HCT116 (cell line): ENCODE results near the gene WFDC1. TPM values are rescaled to one million over a fixed set of nuclear protein-coding genes. Genes with fewer than 3 reads are reported as not detected.

ENCODE experiments used
- ATAC-seq: fragments of 200-7000 bp; cut with Tn5 transposase; 2 replicates; pipeline ENCODE4 v1.9.1; 2020; ENCODE audit warnings: mild to moderate bottlenecking, moderate library complexity
- BruUV-seq: library from RNA; stranded (reverse); fragments of 400-500 nt; replicated peaks from 2 replicates; lab custom pipeline; 2021; lab: Mats Ljungman, UMichigan
- CTCF ChIA-PET: fragments of 300-600 bp; sonication (Branson Sonifier 250); formaldehyde crosslinking; loops from one replicate; lab custom pipeline; 2021; ENCODE audit warnings: antibody characterized with exemption; lab: Charles Lee
- POLR2A ChIA-PET: fragments of 300-600, 350-600 bp; sonication (Branson Sonifier 250); formaldehyde crosslinking; loops from one replicate; lab custom pipeline; 2021; ENCODE audit warnings: antibody characterized with exemption; lab: Charles Lee
- RAD21 ChIA-PET, 2 experiments: fragments of 300-600 bp; sonication (Branson Sonifier 250); formaldehyde crosslinking; loops; one replicate each; lab custom pipeline; 2023; ENCODE audit warnings: low total read pairs in 2 of 2; ENCODE audit not compliant: uncharacterized antibody in 2 of 2, unreplicated experiment in 2 of 2, low non-redundant PET in 1 of 2; lab: Charles Lee
- DNase-seq: peaks from one replicate; pipeline ENCODE4 v3.0.0-alpha.2; 2010; ENCODE audit warnings: low read depth, low spot score
- H2AFZ ChIP-seq: fragments of 200-600 bp; shearing (Covaris generic), sonication (generic); 2 replicates; pipeline ENCODE4 v1.6.1; 2017; ENCODE audit warnings: low read depth, mixed run types, mixed read lengths, antibody characterized with exemption, low read length; ENCODE audit not compliant: poor library complexity, severe bottlenecking
- H3K27ac ChIP-seq: 2 replicates; pipeline ENCODE4 v1.5.1; 2012; ENCODE audit warnings: low read depth, low read length
- H3K27me3 ChIP-seq: fragments of 200-600 bp; sonication (generic); 2 replicates; pipeline ENCODE4 v1.6.1; 2016; ENCODE audit warnings: mixed run types, low read length, mixed read lengths; ENCODE audit not compliant: insufficient read depth
- H3K36me3 ChIP-seq, 2 experiments: fragments of 200-500 bp in 1 of 2; fragments of 200-600 bp in 1 of 2; sonication (Bioruptor generic) in 1 of 2; sonication (generic) in 1 of 2; 2 replicates each; pipeline versions ENCODE4 v1.5.1 to v1.6.1; 2014 to 2016; ENCODE audit warnings: low read length in 2 of 2, inconsistent platforms in 1 of 2, mixed read lengths in 1 of 2, mixed run types in 1 of 2; ENCODE audit not compliant: insufficient read depth in 2 of 2, control insufficient read depth in 1 of 2
- H3K4me1 ChIP-seq, 2 experiments: fragments of 200-600 bp in 1 of 2; sonication (generic) in 1 of 2; 2 replicates each; pipeline versions ENCODE4 v1.5.1 to v1.6.1; 2012 to 2017; ENCODE audit warnings: low read length in 2 of 2, inconsistent platforms in 1 of 2, mild to moderate bottlenecking in 1 of 2, mixed read lengths in 1 of 2, mixed run types in 1 of 2, moderate library complexity in 1 of 2; ENCODE audit not compliant: insufficient read depth in 2 of 2, control insufficient read depth in 1 of 2
- H3K4me2 ChIP-seq: fragments of 200-600 bp; sonication (generic); 2 replicates; pipeline ENCODE4 v1.6.1; 2017; ENCODE audit warnings: mixed run types, low read length, mixed read lengths
- H3K4me3 ChIP-seq, 2 experiments: fragments of 200-600 bp in 1 of 2; sonication (generic) in 1 of 2; replicated peaks in 1 of 2; 2 replicates each; pipeline ENCODE4 v1.5.1; 2011 to 2016; ENCODE audit warnings: low read length in 2 of 2, control low read depth in 1 of 2, low read depth in 1 of 2, mild to moderate bottlenecking in 1 of 2, mixed read lengths in 1 of 2, mixed run types in 1 of 2
- H3K79me2 ChIP-seq: fragments of 200-600 bp; sonication (generic); 2 replicates; pipeline ENCODE4 v1.6.1; 2017; ENCODE audit warnings: mild to moderate bottlenecking, mixed run types, low read length, moderate library complexity, mixed read lengths; ENCODE audit not compliant: insufficient read depth
- H3K9ac ChIP-seq: fragments of 200-600 bp; sonication (generic); 2 replicates; pipeline ENCODE4 v1.6.1; 2016; ENCODE audit warnings: low read length, mixed read lengths
- H3K9me2 ChIP-seq: fragments of 200-600 bp; sonication (generic), shearing (Covaris generic); 2 replicates; pipeline ENCODE4 v1.6.1; 2017; ENCODE audit warnings: mixed run types, mild to moderate bottlenecking, moderate library complexity; ENCODE audit not compliant: insufficient read depth
- H3K9me3 ChIP-seq, 2 experiments: fragments of 200-500 bp in 1 of 2; fragments of 200-600 bp in 1 of 2; sonication (Bioruptor generic) in 1 of 2; sonication (generic) in 1 of 2; 2 replicates each; pipeline ENCODE4 v1.6.1; 2014 to 2017; ENCODE audit warnings: low read length in 2 of 2, mixed read lengths in 2 of 2, inconsistent platforms in 1 of 2, low read depth in 1 of 2, mild to moderate bottlenecking in 1 of 2, mixed run types in 1 of 2, moderate library complexity in 1 of 2; ENCODE audit not compliant: control insufficient read depth in 1 of 2, insufficient read depth in 1 of 2
- H4K20me1 ChIP-seq: fragments of 200-600 bp; sonication (generic), shearing (Covaris generic); 2 replicates; pipeline ENCODE4 v1.6.1; 2017; ENCODE audit warnings: mixed run types, mild to moderate bottlenecking, moderate library complexity; ENCODE audit not compliant: insufficient read depth
- CEBPB ChIP-seq: IDR thresholded peaks from 2 replicates; pipeline ENCODE4 v1.6.1; 2012; ENCODE audit warnings: low read depth
- FOSL1 ChIP-seq: IDR thresholded peaks from 2 replicates; pipeline ENCODE4 v1.6.1; 2012; ENCODE audit warnings: low read depth
- POLR2A ChIP-seq: IDR thresholded peaks from 2 replicates; pipeline ENCODE4 v1.7.0; 2011; ENCODE audit warnings: borderline replicate concordance; ENCODE audit not compliant: insufficient read depth, insufficient read length; ENCODE audit errors: extremely low read depth
- POLR2AphosphoS5 ChIP-seq: IDR thresholded peaks from 2 replicates; pipeline ENCODE4 v1.6.1; 2011; ENCODE audit warnings: mild to moderate bottlenecking, low read depth, low read length, moderate library complexity
- RAD21 ChIP-seq: IDR thresholded peaks from 2 replicates; pipeline ENCODE4 v1.6.1; 2012; ENCODE audit warnings: low read depth, mild to moderate bottlenecking
- SIN3A ChIP-seq: IDR thresholded peaks from 2 replicates; pipeline ENCODE4 v1.6.1; 2012; ENCODE audit warnings: low read depth
- TCF7L2 ChIP-seq: IDR thresholded peaks from 2 replicates; pipeline ENCODE4 v1.7.0; 2011; ENCODE audit warnings: borderline replicate concordance, inconsistent platforms; ENCODE audit not compliant: insufficient read depth, insufficient read length; ENCODE audit errors: extremely low read depth
- YY1 ChIP-seq: IDR thresholded peaks from 2 replicates; pipeline ENCODE4 v1.6.1; 2011; ENCODE audit warnings: low read length, low read depth, moderate library complexity, mild to moderate bottlenecking; ENCODE audit not compliant: insufficient replicate concordance; ENCODE audit errors: extremely low read depth
- ZFX ChIP-seq: fragments of 450-650 bp; IDR thresholded peaks from 2 replicates; pipeline ENCODE4 v1.6.1; 2017
- intact Hi-C: fragments of 100-400 bp; cut with micrococcal nuclease; formaldehyde crosslinking; loops from 2 replicates; pipeline ENCODE4 v1.10.0; 2022
- total RNA-seq: library from RNA; stranded (reverse); gene quantifications from one replicate; pipeline ENCODE4 v1.2.1, GENCODE V29; 2021; ENCODE audit not compliant: unreplicated experiment
- TF ChIP-seq, protein P1 (sequence below), 3 experiments: fragments of 200-600 bp in 1 of 3; sonication (generic) in 1 of 3; IDR thresholded peaks in 2 of 3; conservative IDR thresholded peaks in 1 of 3; 2 replicates each; pipeline ENCODE4 v1.5.1; 2012 to 2017; ENCODE audit warnings: low read depth in 2 of 3, low read length in 2 of 3, antibody characterized with exemption in 1 of 3, borderline replicate concordance in 1 of 3, control low read depth in 1 of 3, mild to moderate bottlenecking in 1 of 3, mixed read lengths in 1 of 3, mixed run types in 1 of 3, moderate library complexity in 1 of 3; ENCODE audit not compliant: insufficient read depth in 1 of 3
- TF ChIP-seq, protein P2 (sequence below): IDR thresholded peaks from 2 replicates; pipeline ENCODE4 v1.6.1; 2011; ENCODE audit warnings: mild to moderate bottlenecking, low read length, moderate library complexity; ENCODE audit not compliant: insufficient replicate concordance; ENCODE audit errors: extremely low read depth

WFDC1 gene
- total RNA-seq, 1 experiment from 2014 or later: 0.42 TPM

DNA sequence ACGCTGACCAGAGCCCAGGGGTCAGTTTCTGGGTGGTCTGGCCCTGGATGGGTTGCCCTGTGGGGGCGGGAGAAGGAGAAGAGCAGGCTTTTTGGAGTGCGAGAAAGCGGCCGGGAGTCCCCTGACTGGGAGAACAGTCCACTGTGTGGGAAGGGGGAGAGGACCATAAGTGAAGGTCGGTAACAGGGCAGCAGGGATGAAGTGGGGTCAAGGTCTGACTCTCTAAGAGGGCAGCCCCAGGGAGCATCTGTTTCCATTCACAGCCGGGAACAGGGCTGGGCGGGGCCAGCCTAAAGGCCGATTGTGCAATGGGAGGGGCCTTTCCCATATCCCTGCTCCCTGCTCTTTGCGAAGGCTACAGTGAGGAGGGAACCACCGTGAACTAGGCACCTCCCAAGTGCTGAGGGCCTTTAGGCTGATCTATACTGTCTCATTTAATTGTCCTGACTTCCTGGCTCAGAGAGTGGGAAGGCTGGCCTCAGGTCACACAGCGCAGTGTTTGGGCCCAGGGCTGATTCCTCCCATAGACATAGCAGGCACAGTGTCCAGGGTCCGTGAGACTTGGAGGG lies 10.4 kb upstream of the WFDC1 start:
- H3K4me3 ChIP-seq: no peak overlapping the region
- TF ChIP-seq YY1 (no peak), CEBPB (peak; percentile 26; the same call in 1 of the 2 replicates)
- TF ChIP-seq, protein P1, sequence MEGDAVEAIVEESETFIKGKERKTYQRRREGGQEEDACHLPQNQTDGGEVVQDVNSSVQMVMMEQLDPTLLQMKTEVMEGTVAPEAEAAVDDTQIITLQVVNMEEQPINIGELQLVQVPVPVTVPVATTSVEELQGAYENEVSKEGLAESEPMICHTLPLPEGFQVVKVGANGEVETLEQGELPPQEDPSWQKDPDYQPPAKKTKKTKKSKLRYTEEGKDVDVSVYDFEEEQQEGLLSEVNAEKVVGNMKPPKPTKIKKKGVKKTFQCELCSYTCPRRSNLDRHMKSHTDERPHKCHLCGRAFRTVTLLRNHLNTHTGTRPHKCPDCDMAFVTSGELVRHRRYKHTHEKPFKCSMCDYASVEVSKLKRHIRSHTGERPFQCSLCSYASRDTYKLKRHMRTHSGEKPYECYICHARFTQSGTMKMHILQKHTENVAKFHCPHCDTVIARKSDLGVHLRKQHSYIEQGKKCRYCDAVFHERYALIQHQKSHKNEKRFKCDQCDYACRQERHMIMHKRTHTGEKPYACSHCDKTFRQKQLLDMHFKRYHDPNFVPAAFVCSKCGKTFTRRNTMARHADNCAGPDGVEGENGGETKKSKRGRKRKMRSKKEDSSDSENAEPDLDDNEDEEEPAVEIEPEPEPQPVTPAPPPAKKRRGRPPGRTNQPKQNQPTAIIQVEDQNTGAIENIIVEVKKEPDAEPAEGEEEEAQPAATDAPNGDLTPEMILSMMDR (IDR thresholded peaks at IDR 0.05 in 2 of 3, conservative IDR thresholded peaks at IDR 0.05 in 1 of 3; ENCODE audit: borderline replicate concordance in 1 of 3, insufficient read depth in 1 of 3, low read depth in 2 of 3, low read length in 2 of 3): no peak
- TF ChIP-seq, all 23 proteins: peak for 1
- Histone ChIP-seq H3K36me3 (no peaks in the 10 kb centered on the region), H3K9me3 (no peaks in the 10 kb centered on the region), H2AFZ (no peak overlapping the region), H3K9ac (no peak overlapping the region), H3K9me2 (no peaks in the 10 kb centered on the region), H3K27me3 (no peaks in the 10 kb centered on the region), H4K20me1 (no peaks in the 10 kb centered on the region), H3K4me2 (no peak overlapping the region), H3K79me2 (no peaks in the 10 kb centered on the region), H3K27ac (no peak overlapping the region), H3K4me1 (peaks cover 0 to 4% of the 10 kb centered on the region in 2 experiments; a peak in 1 of 4 replicates)
- intact Hi-C loops: no loop called here
- CTCF ChIA-PET: no interaction called here
- RAD21 ChIA-PET: no interaction called here
- POLR2A ChIA-PET: no interaction called here
- no peak for DNase-seq
- no TSS peak for BruUV-seq
- ATAC-seq: peak; percentile 79

DNA sequence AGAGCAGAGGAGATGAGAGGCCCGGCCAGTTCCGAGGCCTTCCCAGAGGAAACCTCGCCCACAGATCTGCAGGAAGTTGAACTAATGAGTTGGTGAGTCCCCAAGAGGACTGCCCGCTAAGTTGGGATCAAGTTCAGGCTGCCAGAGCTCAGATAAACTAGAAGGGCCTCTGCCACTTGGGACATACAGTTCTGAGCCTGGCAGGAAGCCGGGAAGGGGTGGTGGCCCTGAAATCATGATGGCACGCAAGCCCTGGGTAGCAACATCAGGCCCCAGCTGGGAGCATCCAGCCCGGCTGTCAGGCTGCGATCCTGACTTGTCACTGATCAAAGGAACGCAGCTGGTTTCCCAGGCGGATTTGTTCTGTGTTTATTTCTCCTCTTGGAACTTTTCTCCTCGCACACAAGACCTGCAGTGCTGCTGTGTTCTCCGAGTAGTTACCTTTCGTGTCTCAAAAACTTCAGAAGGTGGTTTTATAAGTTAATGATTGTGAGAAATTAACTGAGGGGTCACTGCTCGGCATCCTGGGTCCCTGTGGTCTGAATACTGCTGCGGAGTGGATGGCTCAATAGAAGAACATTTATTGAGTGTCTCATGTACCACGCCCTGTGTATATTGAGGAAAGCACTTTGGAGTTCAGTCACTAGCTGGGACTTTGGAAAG lies 8.0 kb upstream of the WFDC1 start:
- no peaks in the 10 kb centered on the region for H4K20me1 ChIP-seq
- RAD21 ChIA-PET: no interaction called here
- no peaks in the 10 kb centered on the region for H3K9me3 ChIP-seq
- no peak overlapping the region for H2AFZ ChIP-seq
- no peak for DNase-seq
- BruUV-seq: no TSS peak
- no peaks in the 10 kb centered on the region for H3K79me2 ChIP-seq
- intact Hi-C loops: no loop called here
- H3K9me2 ChIP-seq: no peaks in the 10 kb centered on the region
- H3K9ac ChIP-seq: no peak overlapping the region
- TF ChIP-seq, protein P2, sequence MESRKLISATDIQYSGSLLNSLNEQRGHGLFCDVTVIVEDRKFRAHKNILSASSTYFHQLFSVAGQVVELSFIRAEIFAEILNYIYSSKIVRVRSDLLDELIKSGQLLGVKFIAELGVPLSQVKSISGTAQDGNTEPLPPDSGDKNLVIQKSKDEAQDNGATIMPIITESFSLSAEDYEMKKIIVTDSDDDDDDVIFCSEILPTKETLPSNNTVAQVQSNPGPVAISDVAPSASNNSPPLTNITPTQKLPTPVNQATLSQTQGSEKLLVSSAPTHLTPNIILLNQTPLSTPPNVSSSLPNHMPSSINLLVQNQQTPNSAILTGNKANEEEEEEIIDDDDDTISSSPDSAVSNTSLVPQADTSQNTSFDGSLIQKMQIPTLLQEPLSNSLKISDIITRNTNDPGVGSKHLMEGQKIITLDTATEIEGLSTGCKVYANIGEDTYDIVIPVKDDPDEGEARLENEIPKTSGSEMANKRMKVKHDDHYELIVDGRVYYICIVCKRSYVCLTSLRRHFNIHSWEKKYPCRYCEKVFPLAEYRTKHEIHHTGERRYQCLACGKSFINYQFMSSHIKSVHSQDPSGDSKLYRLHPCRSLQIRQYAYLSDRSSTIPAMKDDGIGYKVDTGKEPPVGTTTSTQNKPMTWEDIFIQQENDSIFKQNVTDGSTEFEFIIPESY: no peak
- TF ChIP-seq POLR2AphosphoS5 (no peak), SIN3A (no peak), FOSL1 (no peak), RAD21 (no peak), POLR2A (no peak), TCF7L2 (no peak), CEBPB (no peak), ZFX (no peak), YY1 (no peak)
- TF ChIP-seq, all 23 proteins: peak for 0
- H3K27ac ChIP-seq: no peak overlapping the region
- ATAC-seq: no peak
- H3K4me1 ChIP-seq: peaks cover 0 to 4% of the 10 kb centered on the region in 2 experiments; a peak in 1 of 4 replicates
- no peaks in the 10 kb centered on the region for H3K36me3 ChIP-seq
- ChIA-PET POLR2A (no interaction called here), CTCF (no interaction called here)
- no peak overlapping the region for H3K4me3 ChIP-seq
- H3K4me2 ChIP-seq: no peak overlapping the region
- 0 out of 2 replicates have a peak, but pooled peaks cover 6% of the 10 kb centered on the region for H3K27me3 ChIP-seq
